HG03457 (cell line): ENCODE data around the gene RAB27B.

Source experiments
- ATAC-seq: cut with Tn5 transposase; IDR thresholded peaks from one replicate; pipeline ENCODE4 v1.9.1; 2021; ENCODE audit warnings: moderate number of reproducible peaks; ENCODE audit not compliant: unreplicated experiment

RAB27B gene

GRCh38 chr18:54859667-54860421, 31.6 kb downstream of the RAB27B start:
- ATAC-seq = no peak

- no peak for ATAC-seq
Measured at GRCh38 chr18:54860941-54861340, 32.7 kb downstream of the RAB27B start.

- ATAC-seq = no peak
Measured at GRCh38 chr18:54867131-54867530, 38.9 kb downstream of the RAB27B start.

- ATAC-seq = no peak
Measured at GRCh38 chr18:54871231-54871630, 43.0 kb downstream of the RAB27B start.

GRCh38 chr18:54872681-54873080, 44.4 kb downstream of the RAB27B start:
- no peak for ATAC-seq

- no peak for ATAC-seq
Measured at GRCh38 chr18:54873884-54874255, 45.6 kb downstream of the RAB27B start.

- no peak for ATAC-seq
Measured at GRCh38 chr18:54875063-54875462, 46.8 kb downstream of the RAB27B start.

GRCh38 chr18:54877076-54877475, 48.8 kb downstream of the RAB27B start:
- ATAC-seq = no peak

GRCh38 chr18:54878159-54878622, 49.9 kb downstream of the RAB27B start:
- no peak for ATAC-seq

- ATAC-seq = no peak
Measured at GRCh38 chr18:54878659-54879358, 50.5 kb downstream of the RAB27B start.

- no peak for ATAC-seq
Measured at GRCh38 chr18:54879691-54880090, 51.4 kb downstream of the RAB27B start.

GRCh38 chr18:54880395-54881105, 52.3 kb downstream of the RAB27B start:
- ATAC-seq = no peak

- no peak for ATAC-seq
Measured at GRCh38 chr18:54881229-54881768, 53.0 kb downstream of the RAB27B start.

GRCh38 chr18:54882318-54882717, 54.0 kb downstream of the RAB27B start:
- ATAC-seq = no peak

GRCh38 chr18:54883816-54884604, 55.7 kb downstream of the RAB27B start:
- no peak for ATAC-seq

GRCh38 chr18:54888378-54888777, 60.1 kb downstream of the RAB27B start:
- ATAC-seq = no peak

- no peak for ATAC-seq
Measured at GRCh38 chr18:54888933-54889332, 60.7 kb downstream of the RAB27B start.

GRCh38 chr18:54899500-54899899, 71.2 kb downstream of the RAB27B start:
- no peak for ATAC-seq

GRCh38 chr18:54900290-54900689, 72.0 kb downstream of the RAB27B start:
- no peak for ATAC-seq

GRCh38 chr18:54904581-54904980, 76.3 kb downstream of the RAB27B start:
- no peak for ATAC-seq

- ATAC-seq = no peak
Measured at GRCh38 chr18:54905629-54906028, 77.4 kb downstream of the RAB27B start.
